ENCODE measurements around the gene ALDOB.

- TF ChIP-seq POLR2AphosphoS5 (IDR thresholded peaks at IDR 0.05; ENCODE audit: low read depth, low read length) (no peak), TAF1 (IDR thresholded peaks at IDR 0.05; ENCODE audit: borderline replicate concordance, insufficient read depth, low read length) (no peak)
Measured at GRCh38 chr9:101428909-101429308, 6.7 kb downstream of the ALDOB start.
